GM12892 (cell line): ENCODE results near the gene TIAM1.
A peak's percentile ranks its signal among the peaks of the same experiment; 100 is the strongest.

Source experiments
- DNase-seq: peaks from one replicate; pipeline ENCODE4 v3.0.0; 2011; ENCODE audit not compliant: insufficient read length
- FAIRE-seq: peaks from 2 replicates; lab custom pipeline; 2011; peaks lifted over from hg19 to GRCh38; lab: Jason Lieb, UNC
- POLR2A ChIP-seq: IDR thresholded peaks from 2 replicates; pipeline ENCODE4 v1.6.1; 2011; ENCODE audit warnings: low read depth, low read length, control low read depth
- POLR2AphosphoS5 ChIP-seq: IDR thresholded peaks from 2 replicates; pipeline ENCODE4 v1.6.1; 2011; ENCODE audit warnings: low read depth, low read length, control low read depth
- TAF1 ChIP-seq: IDR thresholded peaks from 2 replicates; pipeline ENCODE4 v1.6.1; 2011; ENCODE audit warnings: low read depth, mild to moderate bottlenecking, control low read depth, low read length, borderline replicate concordance

The TIAM1 gene

GRCh38 chr21:31176080-31176551 lies 167.9 kb downstream of the TIAM1 start:
- TF ChIP-seq POLR2A (no peak), TAF1 (no peak), POLR2AphosphoS5 (no peak)
- DNase-seq (no peak), FAIRE-seq (no peak)

- FAIRE-seq (no peak), DNase-seq (no peak)
- TF ChIP-seq POLR2A (no peak), TAF1 (no peak), POLR2AphosphoS5 (no peak)
Measured at GRCh38 chr21:31173881-31174555, 170.0 kb downstream of the TIAM1 start.

- TF ChIP-seq POLR2AphosphoS5 (no peak), TAF1 (no peak), POLR2A (no peak)
- no peak for FAIRE-seq
Measured at GRCh38 chr21:31172328-31172727, 171.7 kb downstream of the TIAM1 start.

GRCh38 chr21:31164713-31165694 lies 179.1 kb downstream of the TIAM1 start:
- FAIRE-seq (peak; percentile 48), DNase-seq (no peak)
- no peak for TF ChIP-seq TAF1
- no peak for TF ChIP-seq POLR2A

More at GRCh38 chr21:31172328-31172727, 171.7 kb downstream of the TIAM1 start:
- DNase-seq: no peak

DNA sequence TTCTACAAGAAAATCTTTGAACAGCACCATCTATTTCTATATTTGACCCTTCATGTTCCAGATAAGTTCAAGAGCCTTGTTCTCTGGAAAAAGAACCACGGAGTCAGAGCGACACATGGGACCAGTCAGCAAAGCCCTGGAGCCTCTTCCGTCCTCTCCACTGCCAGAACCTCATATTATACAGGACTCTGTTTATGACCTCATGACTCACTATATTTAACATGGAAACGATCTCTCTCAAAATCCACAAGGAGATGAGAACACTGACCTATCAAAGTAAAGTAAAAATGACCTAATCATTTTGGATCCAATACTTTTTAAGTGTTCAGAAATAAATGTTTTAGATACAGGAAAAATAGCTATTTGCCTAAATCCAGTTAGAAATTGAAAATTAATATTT lies 181.2 kb downstream of the TIAM1 start:
- TF ChIP-seq POLR2A: no peak
- TF ChIP-seq TAF1: no peak
- no peak for TF ChIP-seq POLR2AphosphoS5
- DNase-seq (no peak), FAIRE-seq (peak; percentile 21)

DNA sequence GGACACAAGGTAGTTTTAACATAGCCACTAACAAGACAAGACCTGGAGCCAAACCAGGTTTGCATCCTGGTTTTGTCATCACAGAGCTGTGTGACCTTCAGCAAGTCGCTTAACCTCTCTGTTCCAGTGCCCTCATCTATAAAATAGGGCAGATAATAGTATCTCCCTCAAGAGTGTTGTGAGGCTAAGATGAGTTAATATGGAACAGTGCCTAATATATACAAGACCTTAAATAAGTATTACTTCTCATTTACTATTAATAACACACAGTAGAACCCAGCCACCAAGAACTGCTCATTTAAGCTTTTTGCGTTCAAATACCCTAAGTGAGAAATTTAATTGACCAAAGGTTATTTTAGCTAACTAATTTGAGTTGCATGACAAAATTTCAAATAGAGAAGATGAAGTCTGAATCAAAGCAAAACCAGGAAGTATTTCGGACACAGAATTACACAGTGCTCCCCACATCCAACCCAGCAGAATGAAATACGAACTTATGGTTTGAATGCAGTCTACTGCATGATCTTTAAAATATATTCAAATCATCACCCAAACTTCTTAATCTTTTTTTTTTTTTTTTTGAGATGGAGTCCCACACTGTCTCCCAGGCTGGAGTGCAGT lies 181.9 kb downstream of the TIAM1 start:
- DNase-seq: no peak
- FAIRE-seq: no peak
- TF ChIP-seq POLR2AphosphoS5: no peak
- TF ChIP-seq TAF1: no peak
- no peak for TF ChIP-seq POLR2A

DNA sequence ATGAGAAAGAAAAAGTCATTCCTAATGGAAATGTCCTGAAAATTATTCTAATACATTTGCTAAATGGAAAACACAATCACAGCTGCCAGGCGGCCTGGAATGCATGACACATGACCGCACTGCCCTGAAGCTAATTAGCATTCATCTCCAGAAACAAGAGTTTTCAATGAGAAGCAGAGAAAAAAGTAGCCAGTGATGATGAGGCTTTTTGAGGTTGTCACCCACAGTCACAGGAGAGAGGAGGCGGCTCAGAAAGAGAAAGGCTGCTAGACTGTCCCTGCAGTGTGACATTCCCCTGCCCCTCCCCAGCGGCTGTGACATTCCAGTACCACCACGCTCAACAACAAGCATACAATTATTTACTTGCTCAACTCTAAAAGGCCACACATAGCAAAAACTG lies 182.9 kb downstream of the TIAM1 start:
- DNase-seq (no peak), FAIRE-seq (no peak)
- no peak for TF ChIP-seq POLR2A
- no peak for TF ChIP-seq TAF1
- TF ChIP-seq POLR2AphosphoS5: no peak

DNA sequence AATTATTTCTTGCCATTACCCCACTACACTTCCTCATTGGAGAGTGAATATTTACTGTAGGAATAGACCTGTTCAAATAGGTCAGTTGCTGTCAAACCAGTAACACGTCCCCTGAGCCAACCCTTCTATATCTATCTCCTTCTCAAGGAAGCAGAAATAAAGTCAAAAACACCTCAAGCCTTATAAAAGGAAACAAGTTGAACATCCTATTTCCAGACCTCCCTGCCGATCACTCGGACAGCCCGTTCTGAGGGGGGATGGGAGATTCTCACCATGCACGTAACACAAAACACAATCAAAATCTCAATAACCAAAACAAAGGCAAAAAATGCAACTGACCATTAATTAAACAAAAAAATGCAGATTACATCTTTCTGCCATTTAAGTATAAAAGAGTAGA lies 184.3 kb downstream of the TIAM1 start:
- DNase-seq (no peak), FAIRE-seq (no peak)
- no peak for TF ChIP-seq POLR2A
- no peak for TF ChIP-seq POLR2AphosphoS5
- TF ChIP-seq TAF1: no peak

DNA sequence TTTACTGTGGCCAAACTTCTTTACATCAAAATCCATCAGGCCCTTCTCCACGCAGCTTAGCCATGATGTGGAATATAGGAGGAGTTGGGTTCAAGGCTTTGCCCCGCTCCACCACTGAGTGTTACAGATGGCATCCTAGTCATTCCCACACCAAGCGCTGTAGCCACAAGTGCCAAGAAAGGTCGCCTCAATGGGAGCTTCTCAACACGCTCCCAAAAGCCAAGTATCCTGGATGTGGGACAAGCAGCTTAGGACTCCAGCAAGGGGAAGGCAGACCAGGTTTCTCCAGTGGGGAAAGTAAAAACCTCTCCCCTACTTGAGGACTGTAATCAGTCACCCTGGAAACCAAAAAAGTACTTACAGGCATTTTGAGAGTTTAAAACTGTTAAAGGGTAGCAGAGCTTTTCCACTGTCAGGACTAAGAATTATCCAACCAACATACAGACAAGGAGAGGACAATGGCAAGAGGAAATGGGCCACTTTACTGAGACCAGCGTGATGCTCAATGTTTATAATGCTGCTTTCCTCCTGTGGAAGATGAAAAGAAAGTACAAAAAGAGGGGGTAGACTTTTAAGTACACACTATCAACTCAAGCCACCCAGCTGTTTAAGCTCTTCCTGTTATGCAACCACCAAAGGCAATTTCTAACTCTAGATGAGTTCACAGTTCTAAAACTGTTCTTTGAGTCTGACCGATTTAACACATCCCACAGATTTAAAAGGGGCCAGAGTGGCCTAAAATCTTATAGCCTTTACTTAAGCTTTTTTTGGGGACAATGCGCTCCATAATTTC lies 185.1 kb downstream of the TIAM1 start:
- no peak for FAIRE-seq
- no peak for DNase-seq
- TF ChIP-seq POLR2A (no peak), TAF1 (no peak), POLR2AphosphoS5 (no peak)

GRCh38 chr21:31157756-31158155 lies 186.3 kb downstream of the TIAM1 start:
- no peak for FAIRE-seq

More at GRCh38 chr21:31157756-31158155, 186.3 kb downstream of the TIAM1 start:
- no peak for TF ChIP-seq TAF1
- no peak for TF ChIP-seq POLR2A
- no peak for TF ChIP-seq POLR2AphosphoS5
- no peak for DNase-seq
